OCI-LY1 (cell line): Measurements from ENCODE around the gene OR51B5.

Source experiments
- CTCF ChIP-seq: fragments of 200-600 bp; sonication (generic), shearing (Covaris generic); IDR thresholded peaks from 2 replicates; pipeline ENCODE4 v1.5.1; 2017; ENCODE audit warnings: mild to moderate bottlenecking, antibody characterized with exemption, low read length, moderate library complexity, mixed read lengths
- EZH2 ChIP-seq: fragments of 200-600 bp; sonication (generic), shearing (Covaris generic); IDR thresholded peaks from 2 replicates; pipeline ENCODE4 v1.8.0; 2017; ENCODE audit warnings: borderline replicate concordance, mixed run types, mild to moderate bottlenecking, antibody characterized with exemption, low read length, moderate library complexity, mixed read lengths

GRCh38 chr11:5343474-5344335, at the start of gene OR51B5:
- TF ChIP-seq CTCF (no peak), EZH2 (no peak)
